NCI-H1105 treated with DMSO at 0.1 percent for 48 hours (cell line): ENCODE results near the gene UST.
A peak's percentile ranks its signal among the peaks of the same experiment; 100 is the strongest.
"Not testable (repeated sequence)": the region's sequence is repeated elsewhere in the genome, so short reads cannot be mapped to it uniquely, and the experiment has no call there.

Experiments used
- DNase-seq: peaks from one replicate; lab custom pipeline; 2025; lab: John Stamatoyannopoulos, UW

The UST gene

DNA sequence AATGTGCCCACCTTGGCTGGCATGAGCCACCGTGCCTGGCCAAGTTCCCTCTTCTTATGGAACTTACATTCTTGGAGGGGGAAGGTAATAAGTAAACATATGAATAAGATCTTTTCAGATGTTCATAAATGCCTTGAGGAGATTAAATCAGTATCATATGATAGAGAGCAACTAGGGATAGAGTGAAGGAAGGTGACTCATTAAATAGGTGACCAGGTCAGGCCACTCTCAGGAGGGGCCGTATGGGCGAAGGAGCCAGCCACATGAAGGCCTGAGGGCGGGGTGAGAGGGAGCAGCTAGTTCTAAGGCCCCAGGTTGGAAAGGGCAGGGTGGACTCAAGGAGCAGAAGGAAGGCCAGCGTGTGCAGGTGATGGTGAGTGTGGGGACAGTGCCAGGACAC is 91.1 kb downstream of the UST start:
- DNase-seq, result no peak

DNA sequence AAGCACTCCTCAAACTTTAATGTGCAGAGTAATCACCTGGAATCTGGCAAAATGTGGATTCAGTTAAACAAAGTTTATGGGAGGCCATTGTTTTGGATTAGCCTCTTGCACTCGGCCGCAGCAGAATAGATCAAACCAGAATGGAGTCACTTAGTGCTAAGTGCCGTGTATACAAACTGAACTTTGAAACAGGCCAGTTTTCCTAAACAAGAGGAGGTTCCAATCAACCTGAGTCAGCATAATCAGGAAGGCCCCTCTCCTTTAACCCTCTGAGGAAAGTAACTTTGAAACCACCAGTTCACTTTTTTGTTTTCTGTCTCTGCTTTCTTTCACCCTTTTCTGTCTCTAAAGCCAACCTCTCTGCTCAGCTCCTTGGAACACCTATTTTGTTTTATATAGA is 92.2 kb downstream of the UST start:
- DNase-seq, result no peak

DNA sequence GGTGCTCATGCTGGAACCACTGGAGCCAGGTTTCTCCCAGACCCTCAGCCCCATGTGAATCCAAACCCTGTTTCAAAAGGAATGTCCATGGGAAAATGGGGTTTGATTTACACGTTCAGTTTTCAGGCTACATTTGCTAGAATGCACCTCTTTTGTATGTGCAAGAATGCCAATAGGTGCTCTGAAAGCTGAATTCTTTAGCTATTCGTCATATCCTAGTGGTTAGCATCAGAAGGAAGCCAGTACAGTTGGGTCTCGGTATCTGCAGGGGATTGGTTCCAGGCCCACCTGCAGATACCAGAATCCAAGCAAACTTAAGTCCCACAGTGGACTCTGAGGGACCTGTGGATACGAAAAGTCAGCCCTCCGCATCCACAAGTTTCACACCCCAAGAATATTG is 93.4 kb downstream of the UST start:
- no peak for DNase-seq

DNA sequence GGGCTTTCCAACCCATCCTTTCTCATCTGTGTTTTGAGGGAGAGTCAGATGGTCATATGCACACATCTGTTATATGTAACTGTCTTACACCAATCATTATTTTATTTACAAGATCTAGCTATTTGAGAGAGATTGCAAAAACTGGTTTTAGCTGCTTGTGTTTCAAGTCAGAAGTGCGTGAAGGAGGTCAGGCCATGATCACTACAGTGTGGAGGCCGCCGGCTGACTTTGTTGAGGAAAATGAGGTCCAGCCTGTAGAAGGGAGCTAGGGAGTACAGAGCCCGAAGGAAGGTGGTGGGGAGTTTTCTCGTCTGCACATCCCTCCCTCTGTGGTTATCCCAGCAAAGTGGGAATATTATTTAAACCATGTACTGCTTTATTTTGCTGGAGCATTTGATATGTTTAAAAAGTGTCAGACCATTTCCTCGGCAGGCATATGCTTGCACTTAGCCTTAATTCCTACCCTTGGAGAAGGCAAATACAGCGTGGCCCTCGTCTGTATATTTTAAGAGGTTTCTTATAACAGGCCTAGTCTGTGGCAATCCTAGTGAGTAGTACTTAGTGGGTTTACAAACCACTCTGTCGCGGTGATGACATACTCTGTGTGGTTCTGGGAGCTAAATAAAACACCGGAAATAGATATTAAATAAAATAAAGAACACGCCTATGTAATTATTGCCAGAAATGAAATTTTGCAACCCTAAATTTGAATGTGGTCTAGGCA is 95.6 kb downstream of the UST start:
- no peak for DNase-seq

DNA sequence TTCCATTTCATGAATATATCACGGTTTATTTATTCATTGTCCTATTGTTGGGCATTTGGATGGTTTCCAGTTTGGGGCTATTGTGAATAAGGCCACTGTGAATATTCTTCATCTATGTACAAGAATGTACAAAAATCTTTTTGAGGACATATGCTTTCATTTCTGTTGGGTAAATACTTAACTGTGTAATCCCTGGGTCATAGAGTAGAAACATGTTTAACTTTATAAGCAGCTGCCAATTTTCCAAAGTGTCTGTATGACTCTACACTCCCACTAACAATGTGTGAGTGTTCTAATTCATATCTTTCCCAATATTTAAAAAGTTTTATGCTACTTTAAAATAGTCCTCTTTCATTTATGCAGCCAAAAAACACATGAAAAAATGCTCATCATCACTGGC is 98.6 kb downstream of the UST start:
- no peak for DNase-seq

DNA sequence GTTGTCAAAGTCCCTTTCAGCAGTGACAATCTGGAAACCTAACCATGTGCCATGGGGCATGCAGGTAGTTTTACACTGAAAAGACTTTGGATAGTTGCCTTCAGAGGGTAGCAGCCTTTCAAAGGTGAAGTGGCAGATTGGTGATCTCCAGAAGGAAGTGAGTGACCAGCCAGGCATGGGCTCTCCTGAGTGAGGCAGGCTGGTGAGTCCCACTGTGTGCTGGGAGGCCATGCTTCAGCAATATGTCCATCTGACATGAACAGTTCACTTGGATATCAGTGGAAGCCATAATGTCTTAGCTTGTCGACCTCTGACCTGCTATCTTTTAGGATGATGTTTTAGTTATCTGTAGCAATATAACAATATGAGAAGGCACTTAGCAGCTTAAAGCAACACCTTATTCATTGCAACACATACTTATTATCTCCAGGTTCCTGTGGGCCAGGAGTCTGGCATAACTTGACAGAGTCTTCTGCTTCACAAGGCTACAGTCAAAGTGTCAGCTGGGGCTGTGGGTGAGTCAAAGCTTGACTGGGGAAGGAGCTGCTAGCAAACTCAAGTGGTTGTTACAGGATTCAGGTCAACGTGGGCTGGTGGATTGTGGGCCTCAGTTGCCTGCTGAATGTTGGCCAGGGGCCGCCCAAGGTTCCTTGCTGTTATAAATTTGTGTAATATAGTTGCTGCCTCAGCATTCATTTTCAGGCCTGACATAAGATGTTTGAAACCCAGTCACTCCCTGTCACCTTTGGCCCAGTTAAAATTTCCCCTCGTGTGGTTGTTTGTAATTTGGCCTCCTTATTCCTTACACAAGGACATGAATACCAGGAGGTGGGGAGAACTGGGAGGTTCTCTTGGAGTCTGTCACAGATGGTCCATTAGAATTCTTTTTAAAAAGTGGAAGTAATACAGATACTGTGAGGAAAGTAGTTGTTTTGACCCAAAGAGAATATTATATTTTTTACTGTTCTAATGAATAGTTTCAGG is 100.2 kb downstream of the UST start:
- no peak for DNase-seq

DNA sequence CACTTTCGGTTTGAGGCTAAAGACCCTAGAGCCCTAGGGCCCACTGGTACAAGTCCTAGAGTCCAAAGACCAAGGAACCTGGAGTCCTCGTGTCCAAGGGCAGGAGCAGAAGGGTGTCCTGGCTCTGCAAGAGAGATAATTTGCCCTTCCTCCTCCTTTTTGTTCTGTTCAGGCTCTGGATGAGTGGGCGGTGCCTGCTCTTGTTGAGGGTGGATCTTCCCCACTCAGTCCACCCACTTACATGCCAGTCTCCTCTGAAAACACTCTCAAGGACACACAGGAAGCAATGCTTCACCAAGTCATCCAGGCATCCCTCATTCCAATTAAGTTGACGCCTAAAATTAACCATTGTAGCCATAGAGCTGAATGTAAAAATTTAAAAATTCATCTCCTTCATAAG is 102.1 kb downstream of the UST start:
- no peak for DNase-seq

DNA sequence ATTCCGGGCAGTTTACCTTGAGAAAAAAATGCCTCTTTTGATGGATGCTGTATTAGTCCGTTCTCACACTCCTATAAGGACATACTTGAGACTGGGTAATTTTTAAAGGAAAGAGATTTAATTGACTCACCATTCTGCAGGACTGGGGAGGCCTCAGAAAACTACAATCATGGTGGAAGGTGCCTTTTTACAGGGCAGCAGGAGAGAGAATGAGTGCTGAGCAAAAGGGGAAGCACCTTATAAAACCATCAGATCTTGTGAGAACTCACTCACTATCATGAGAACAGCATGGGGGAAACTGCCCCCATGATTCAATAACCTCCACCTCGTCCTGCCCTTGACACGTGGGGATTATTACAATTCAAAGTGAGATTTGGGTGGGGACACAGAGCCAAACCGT is 102.6 kb downstream of the UST start:
- DNase-seq, result not testable (repeated sequence)

DNA sequence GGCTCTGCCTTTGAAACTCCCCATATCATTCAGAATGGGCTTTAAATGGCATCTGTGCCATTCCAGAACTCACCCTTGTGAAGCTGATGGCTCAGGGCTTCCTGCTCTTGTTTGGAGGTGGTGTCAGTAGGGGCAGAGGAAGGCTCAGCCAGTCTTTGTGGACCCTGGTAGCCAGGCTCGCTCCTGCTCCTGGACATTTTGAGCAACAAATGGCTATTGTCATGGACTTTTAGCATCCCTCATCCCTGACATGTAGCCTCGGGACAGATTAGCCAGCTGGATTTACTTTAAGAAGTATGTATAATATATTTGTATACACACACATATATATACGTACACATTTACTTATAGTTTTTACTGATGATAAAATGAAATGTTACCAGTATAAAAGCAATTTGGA is 104.1 kb downstream of the UST start:
- no peak for DNase-seq

DNA sequence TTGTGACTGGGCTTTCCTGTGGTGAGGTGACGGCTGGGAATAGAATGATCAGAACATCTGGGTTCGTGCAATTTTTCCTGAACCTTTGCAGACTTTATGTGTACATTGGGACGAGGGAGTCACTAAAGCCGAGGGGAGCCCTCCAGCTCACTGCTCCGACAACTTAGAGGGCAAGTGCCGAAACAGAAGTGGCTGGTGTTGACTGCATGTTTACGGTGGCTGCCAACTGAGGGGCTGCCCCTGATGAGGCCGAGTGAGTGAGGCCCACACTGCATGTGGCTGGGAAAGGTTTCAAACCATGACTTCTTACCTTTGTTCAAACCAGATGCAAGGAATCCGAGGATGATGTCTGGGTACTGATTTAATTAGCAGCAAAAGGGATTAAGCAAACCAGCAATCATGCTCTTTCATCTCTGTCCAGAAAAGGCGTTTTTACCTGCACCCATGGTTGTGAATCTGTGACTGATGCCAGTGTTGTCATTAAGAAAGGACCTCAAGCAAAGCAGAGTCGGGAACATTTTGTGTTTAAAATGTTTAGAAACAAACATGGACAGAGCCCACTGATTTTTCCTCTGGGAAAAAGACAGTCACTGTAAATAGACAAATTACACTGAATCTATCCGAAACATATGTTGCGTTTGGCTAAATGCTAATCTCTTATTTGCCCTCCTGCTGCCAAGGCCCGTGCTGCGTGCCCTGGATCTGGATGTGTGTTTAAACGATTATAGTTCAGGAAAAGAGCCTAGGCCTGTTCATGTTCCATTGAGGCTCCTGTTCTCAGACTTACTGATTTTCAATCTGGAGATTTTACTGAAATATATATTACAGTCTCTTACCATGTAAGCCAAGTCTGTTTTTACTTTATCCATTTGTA is 105.1 kb downstream of the UST start:
- no peak for DNase-seq

DNA sequence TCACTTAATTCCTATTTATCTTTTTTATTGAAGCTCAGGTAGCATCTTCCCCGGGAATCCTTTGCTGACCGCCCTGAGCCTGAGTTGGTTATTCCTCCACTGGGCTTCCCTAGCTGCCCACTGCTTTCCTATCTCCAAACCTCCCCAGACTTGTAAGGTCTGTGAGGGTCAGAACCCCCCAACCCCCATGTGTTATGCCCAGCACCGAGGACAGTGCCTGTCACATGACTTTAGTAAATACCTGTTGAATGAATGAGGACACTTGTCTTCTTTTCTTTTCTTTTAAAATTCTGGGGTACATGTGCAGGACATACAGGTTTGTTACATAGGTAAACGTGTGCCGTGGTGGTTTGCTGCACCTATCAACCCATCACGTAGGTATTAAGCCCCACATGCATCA is 105.9 kb downstream of the UST start:
- no peak for DNase-seq

DNA sequence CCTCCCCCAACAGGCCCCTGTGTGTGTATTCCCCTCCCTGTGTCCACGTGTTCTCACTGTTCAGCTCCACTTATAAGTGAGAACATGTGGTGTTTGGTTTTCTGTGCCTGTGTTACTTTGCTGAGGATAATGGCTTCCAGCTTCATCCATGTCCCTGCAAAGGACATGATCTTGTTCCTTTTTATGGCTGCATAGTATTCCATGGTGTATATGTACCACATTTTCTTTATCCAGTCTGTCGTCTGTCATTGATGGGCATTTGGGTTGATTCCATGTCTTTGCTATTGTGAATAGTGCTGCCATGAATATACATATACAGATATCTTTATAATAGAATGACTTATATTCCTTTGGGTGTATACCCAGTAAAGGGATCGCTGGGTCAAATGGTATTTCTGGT is 106.3 kb downstream of the UST start:
- not testable (repeated sequence) for DNase-seq

DNA sequence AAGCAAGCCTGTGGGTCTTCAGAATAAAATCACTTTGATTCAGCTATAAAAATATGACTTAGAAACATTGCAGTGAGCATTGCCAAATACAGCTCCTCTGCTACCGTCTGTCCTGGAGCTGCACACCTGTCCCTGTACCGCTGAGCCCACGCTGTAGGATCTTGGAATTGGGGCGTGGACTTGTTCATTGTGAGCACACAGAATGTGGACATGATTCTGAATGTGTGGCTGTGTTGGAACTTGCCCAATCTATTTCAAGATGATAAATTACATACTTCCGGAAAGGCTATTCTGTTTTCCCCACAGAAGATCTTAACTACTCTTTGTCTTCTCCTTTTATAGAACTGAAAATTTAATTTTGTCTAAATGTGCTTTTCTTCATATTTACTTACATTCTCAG is 107.3 kb downstream of the UST start:
- peak; percentile 51 for DNase-seq

DNA sequence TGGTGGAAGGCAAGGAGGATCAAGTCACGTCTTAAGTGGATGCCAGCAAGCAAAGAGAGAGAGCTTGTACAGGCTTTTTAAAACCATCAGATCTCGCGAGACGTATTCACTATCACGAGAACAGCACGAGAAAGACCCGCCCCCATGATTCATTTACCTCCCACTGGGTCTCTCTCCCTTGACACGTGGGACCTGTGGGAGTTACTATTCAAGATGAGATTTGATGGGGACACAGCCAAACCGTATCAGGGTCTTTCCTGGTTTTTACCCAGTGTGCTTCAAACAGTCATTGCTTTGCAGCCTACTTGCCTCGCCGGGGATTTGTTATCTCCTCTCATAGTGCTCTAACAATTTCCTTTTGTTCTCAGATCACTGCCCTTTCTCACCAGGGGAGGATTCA is 108.2 kb downstream of the UST start:
- no peak for DNase-seq

DNA sequence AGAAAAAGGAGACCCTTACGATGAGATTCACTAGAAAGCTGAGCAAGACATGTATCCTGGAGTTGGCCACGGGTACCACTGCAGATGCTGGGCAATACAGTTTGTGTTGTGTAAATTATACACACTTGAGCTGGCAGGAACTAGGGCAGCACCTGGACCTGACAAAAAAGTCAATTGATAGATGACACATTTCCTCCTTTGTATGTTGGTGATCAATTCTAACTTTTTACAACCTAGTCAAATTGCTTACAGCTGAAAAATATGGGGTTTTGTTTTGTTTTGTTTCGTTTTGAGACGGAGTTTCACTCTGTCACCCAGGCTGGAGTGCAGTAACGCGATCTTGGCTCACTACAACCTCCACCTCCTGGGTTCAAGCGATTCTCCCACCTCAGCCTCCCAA is 108.9 kb downstream of the UST start:
- DNase-seq, result no peak

DNA sequence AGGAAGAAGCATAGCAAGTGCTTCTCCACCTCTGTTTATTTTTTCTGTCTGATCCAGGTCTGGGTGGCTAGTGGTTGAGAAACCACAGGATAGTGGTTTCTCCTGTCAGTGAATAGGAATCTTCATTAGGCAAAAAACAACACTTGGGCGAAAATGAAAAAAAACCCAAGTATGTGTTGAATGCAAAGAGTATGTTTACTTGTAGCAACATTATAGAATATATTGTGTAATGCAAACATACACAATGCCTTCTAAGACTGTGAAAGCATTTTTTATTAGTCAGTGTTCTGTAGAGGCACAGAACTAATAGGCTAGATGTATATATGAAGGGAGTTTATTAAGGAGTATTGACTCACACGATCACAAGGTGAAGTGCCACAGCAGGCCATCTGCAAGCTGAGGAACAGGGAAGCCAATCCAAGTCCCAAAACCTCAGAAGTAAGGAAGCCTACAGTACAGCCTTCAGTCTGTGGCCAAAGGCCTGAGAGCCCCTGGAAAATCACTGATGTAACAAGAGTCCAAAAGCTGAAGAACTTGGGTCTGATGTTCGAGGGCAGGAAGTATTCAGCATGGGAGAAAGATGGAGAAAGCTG is 111.1 kb downstream of the UST start:
- DNase-seq, result no peak

DNA sequence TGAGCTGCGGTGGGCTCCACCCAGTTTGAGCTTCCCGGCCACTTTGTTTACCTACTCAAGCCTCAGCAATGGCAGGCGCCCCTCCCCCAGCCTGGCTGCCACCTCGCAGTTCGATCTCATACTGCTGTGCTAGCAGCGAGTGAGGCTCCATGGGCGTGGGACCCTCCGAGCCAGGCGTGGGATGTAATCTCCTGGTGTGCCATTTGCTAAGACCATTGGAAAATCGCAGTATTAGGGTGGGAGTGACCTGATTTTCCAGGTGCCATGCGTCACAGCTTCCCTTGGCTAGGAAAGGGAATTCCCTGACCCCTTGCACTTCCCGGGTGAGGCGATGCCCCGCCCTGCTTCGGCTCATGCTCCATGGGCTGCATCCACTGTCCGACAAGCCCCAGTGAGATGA is 117.3 kb downstream of the UST start:
- DNase-seq, result not testable (repeated sequence)

DNA sequence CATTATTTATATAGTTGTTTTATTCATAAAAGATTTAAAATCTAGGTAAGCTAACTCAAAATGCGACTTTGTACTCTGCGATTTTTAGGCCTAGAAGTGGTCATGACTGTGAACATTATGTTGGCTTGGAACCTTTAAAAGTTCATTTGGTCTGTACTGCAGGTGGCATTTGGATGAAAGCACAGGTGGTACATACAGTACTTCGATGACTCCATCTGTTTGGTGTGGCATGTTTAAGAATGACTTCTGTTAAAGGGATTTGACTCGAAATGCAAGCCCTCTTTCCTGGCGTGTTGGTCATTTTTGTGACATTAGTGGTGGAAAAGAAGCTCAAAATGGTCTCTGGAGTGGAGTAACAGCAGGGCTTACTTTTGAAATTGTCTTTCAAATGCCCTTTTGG is 118.1 kb downstream of the UST start:
- peak; percentile 55 for DNase-seq

DNA sequence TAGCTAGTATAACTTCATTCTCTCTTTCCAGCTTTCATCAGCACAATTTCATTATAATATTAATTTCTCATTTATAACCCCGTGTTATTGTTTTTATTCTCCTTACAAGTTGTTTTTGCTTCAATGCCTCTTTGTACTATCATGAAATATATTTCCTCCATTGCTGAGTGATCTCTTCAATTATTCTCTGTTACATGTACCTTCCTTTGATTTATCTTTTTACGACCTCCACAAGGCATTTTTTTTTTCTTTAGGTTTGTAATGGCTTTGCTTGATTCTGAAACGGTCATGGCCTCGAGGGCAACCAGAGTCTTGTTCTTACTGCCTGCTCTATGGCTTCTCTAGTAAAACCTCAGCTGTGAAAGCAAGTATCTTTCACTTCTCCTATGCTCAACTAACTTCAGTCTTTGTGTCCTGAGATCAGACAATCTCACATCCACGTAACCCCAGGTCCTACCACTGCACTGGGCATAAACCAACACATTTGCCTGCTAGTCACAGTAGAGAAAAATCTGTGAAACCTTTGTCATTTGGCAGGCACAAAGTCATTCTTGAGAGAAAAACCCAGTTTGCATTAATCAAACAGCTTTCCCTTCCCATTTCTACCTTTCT is 119.9 kb downstream of the UST start:
- DNase-seq, result no peak

DNA sequence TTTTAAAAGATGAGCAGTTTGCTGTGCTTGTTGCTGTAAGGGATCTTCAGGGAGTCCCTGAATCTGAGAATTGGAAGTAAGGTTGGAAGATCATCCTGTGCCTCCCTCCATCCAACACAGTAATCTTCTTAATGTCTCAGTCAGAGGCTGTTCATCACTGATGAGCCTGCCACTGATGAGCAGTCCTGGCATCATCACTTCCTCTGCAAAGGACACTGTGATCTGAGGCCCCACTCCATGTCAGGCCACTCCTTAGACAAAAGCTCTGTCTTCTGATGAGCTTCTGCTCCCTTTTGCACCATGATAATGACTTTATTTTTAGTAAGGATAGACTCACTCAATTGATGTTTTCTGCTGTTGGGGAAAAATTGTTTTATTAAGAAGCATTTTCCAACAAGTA is 121.0 kb downstream of the UST start:
- no peak for DNase-seq

DNA sequence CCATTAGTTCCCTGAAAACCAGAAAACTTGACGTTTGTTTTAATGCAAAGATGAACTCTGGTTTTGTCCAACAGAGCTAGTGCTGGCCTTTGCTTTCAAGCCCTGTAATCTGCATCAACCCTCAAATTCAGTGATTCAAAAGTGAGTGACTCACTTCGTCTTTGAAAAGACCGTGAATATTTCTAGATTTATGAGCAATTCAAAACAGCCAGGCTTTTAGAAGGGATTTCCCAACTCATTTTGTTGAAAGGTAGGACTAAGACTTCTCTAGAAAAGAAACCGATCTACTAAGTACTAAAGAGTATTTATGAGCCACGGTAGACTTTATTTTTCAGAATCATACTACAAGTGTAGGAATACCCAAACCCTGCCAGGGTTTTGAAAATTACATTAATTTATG is 121.5 kb downstream of the UST start:
- DNase-seq, result no peak

DNA sequence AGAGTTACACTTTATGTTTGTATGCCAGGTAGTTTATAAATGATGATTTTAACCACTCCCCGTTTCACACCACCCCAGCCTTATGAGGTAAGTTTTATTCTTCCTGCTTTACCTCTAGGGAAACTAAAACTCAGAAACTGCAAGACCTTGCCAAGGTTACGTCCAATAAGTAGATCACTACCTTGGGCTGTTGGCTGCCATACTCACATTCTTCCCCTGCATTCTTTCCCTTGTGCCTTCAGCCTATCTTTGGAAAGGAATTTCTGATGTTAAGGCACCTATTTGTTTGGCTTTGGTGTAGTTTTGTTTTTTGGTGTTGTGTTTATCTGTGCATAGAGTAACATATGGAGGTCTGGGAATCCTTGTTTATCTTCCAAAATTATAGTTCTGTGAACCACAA is 122.1 kb downstream of the UST start:
- DNase-seq, result no peak
